Type B pancreatic cell (in vitro differentiated cells): ENCODE data around the gene VAC14. TPM values are rescaled to one million over a fixed set of nuclear protein-coding genes. Genes with fewer than 3 reads are reported as not detected.

Experiments used
- DNase-seq: peaks from one replicate; pipeline ENCODE4 v3.0.0; 2021; ENCODE audit warnings: mixed read lengths; ENCODE audit not compliant: unreplicated experiment; ENCODE audit errors: extremely low spot score
- H3K27ac Mint-ChIP-seq: 2 replicates; pipeline ENCODE4 v1.8.0; 2021; ENCODE audit warnings: mild to moderate bottlenecking, mixed read lengths
- H3K27me3 Mint-ChIP-seq: 2 replicates; pipeline ENCODE4 v1.8.0; 2021; ENCODE audit warnings: mixed read lengths
- H3K36me3 Mint-ChIP-seq: 2 replicates; pipeline ENCODE4 v1.8.0; 2021; ENCODE audit warnings: mixed read lengths
- H3K4me1 Mint-ChIP-seq: one replicate; pipeline ENCODE4 v1.8.0; 2021; ENCODE audit warnings: mixed read lengths; ENCODE audit not compliant: unreplicated experiment
- H3K4me3 Mint-ChIP-seq: 2 replicates; pipeline ENCODE4 v1.8.0; 2021; ENCODE audit warnings: mild to moderate bottlenecking, mixed read lengths
- H3K9me3 Mint-ChIP-seq: 2 replicates; pipeline ENCODE4 v1.8.0; 2021; ENCODE audit warnings: mixed read lengths
- CTCF ChIP-seq: fragments of 200-600 bp; sonication (generic); conservative IDR thresholded peaks from 2 replicates; pipeline ENCODE4 v1.5.0; 2021; ENCODE audit warnings: antibody characterized with exemption, mild to moderate bottlenecking
- total RNA-seq: library from RNA; stranded (reverse); gene quantifications from 2 replicates; pipeline ENCODE4 v1.2.1, GENCODE V29; 2021; ENCODE audit warnings: low replicate concordance

VAC14 gene
- total RNA-seq, 1 donor from 2014 or later, result 38.3 TPM

- Mint-ChIP-seq H3K27me3 (no peaks in the 10 kb centered on the region), H3K9me3 (no peaks in the 10 kb centered on the region), H3K4me3 (no peak overlapping the region), H3K27ac (no peak overlapping the region), H3K4me1 (peaks cover 24% of the 10 kb centered on the region), H3K36me3 (peaks cover 5% of the 10 kb centered on the region)
- DNase-seq, result no peak
- TF ChIP-seq CTCF, result no peak
These were observed 47.7 kb downstream of the VAC14 start for GRCh38 chr16:70753228-70753627.

- Mint-ChIP-seq H3K9me3 (no peaks in the 10 kb centered on the region), H3K4me3 (no peak overlapping the region), H3K27ac (no peak overlapping the region), H3K36me3 (peaks cover 5% of the 10 kb centered on the region), H3K27me3 (no peaks in the 10 kb centered on the region), H3K4me1 (peaks cover 25% of the 10 kb centered on the region)
- no peak for DNase-seq
- no peak for TF ChIP-seq CTCF
These were observed 48.5 kb downstream of the VAC14 start for GRCh38 chr16:70752426-70752825.

- Mint-ChIP-seq H3K9me3 (no peaks in the 10 kb centered on the region), H3K4me3 (no peak overlapping the region), H3K4me1 (peaks cover 29% of the 10 kb centered on the region), H3K36me3 (no peaks in the 10 kb centered on the region), H3K27ac (no peak overlapping the region), H3K27me3 (no peaks in the 10 kb centered on the region)
- TF ChIP-seq CTCF, result no peak
- DNase-seq, result no peak
These were observed 49.4 kb downstream of the VAC14 start for GRCh38 chr16:70751593-70751992.

- no peaks in the 10 kb centered on the region for H3K27me3 Mint-ChIP-seq
- peaks cover 31% of the 10 kb centered on the region for H3K4me1 Mint-ChIP-seq
- peak overlapping the region; percentile 66 for H3K27ac Mint-ChIP-seq
- no peak overlapping the region for H3K4me3 Mint-ChIP-seq
- no peak for TF ChIP-seq CTCF
- H3K9me3 Mint-ChIP-seq, result no peaks in the 10 kb centered on the region
- no peak for DNase-seq
- no peaks in the 10 kb centered on the region for H3K36me3 Mint-ChIP-seq
These were observed 50.0 kb downstream of the VAC14 start for GRCh38 chr16:70750893-70751467.

GRCh38 chr16:70749681-70750601, 51.0 kb downstream of the VAC14 start:
- Mint-ChIP-seq H3K36me3 (no peaks in the 10 kb centered on the region), H3K9me3 (no peaks in the 10 kb centered on the region), H3K4me3 (no peak overlapping the region), H3K27me3 (no peaks in the 10 kb centered on the region), H3K27ac (peak overlapping the region; percentile 66), H3K4me1 (peaks cover 31% of the 10 kb centered on the region)
- TF ChIP-seq CTCF, result no peak
- DNase-seq, result no peak
